IPS DF 19.7 (cell line): ENCODE data around the gene ACVR1B.

Experiments used
- DNase-seq: peaks from one replicate; pipeline ENCODE4 v3.0.0-alpha.2; 2013; ENCODE audit warnings: low read depth, low spot score

The ACVR1B gene

GRCh38 chr12:51951199-51951842 is at the start of gene ACVR1B:
Gene ACVR1B (plus strand): TSS chr12:51951699. CDS start chr12:51951744, 45 bp downstream.
- DNase-seq: no peak

- no peak for DNase-seq
Measured at GRCh38 chr12:51901881-51902280, 49.6 kb upstream of the ACVR1B start.

- no peak for DNase-seq
Measured at GRCh38 chr12:51904951-51905470, 46.5 kb upstream of the ACVR1B start.

GRCh38 chr12:51905471-51906429 is 45.7 kb upstream of the ACVR1B start:
- DNase-seq: no peak

- DNase-seq: no peak
Measured at GRCh38 chr12:51906430-51907082, 44.9 kb upstream of the ACVR1B start.

GRCh38 chr12:51907083-51907855 is 44.2 kb upstream of the ACVR1B start, which contains the start of gene ACVRL1:
Gene ACVRL1 (plus strand): TSS chr12:51907504. CDS start chr12:51912475, 4,971 bp downstream.
- DNase-seq: no peak

GRCh38 chr12:51907856-51908425 is 43.6 kb upstream of the ACVR1B start:
- no peak for DNase-seq

- no peak for DNase-seq
Measured at GRCh38 chr12:51908876-51909592, 42.5 kb upstream of the ACVR1B start.

GRCh38 chr12:51910168-51910567 is 41.3 kb upstream of the ACVR1B start:
- no peak for DNase-seq

- DNase-seq: no peak
Measured at GRCh38 chr12:51910691-51911090, 40.8 kb upstream of the ACVR1B start.

GRCh38 chr12:51911307-51911706 is 40.2 kb upstream of the ACVR1B start:
- DNase-seq: no peak

- DNase-seq: no peak
Measured at GRCh38 chr12:51911788-51912711, 39.4 kb upstream of the ACVR1B start.

GRCh38 chr12:51913071-51914033 is 38.1 kb upstream of the ACVR1B start:
- no peak for DNase-seq

- no peak for DNase-seq
Measured at GRCh38 chr12:51914034-51914923, 37.2 kb upstream of the ACVR1B start.

- DNase-seq: no peak
Measured at GRCh38 chr12:51915003-51915625, 36.4 kb upstream of the ACVR1B start.

GRCh38 chr12:51915951-51916350 is 35.5 kb upstream of the ACVR1B start:
- no peak for DNase-seq
